ENCODE measurements around the gene TSPAN12. TPM values are rescaled to one million over a fixed set of nuclear protein-coding genes. Genes with fewer than 3 reads are reported as not detected.

TSPAN12 gene
- total and polyA plus RNA-seq, 2 donors (not counting 3 experiments of a cell fraction or from before 2014, with no cell fraction given), result 9.3 to 19.8 TPM

- H3K4me1 ChIP-seq (ENCODE audit: control insufficient read depth, extremely low read depth, insufficient read depth, low read length), result no peaks in the 10 kb centered on the region
- POLR2A ChIA-PET, result no interaction called here
- CTCF ChIA-PET, result no interaction called here
Measured at GRCh38 chr7:120760851-120761250, 97.1 kb downstream of the TSPAN12 start.

More at GRCh38 chr7:120760851-120761250, 97.1 kb downstream of the TSPAN12 start:
- Histone ChIP-seq H3K27ac (ENCODE audit: insufficient read depth, low read depth, low read length) (no peak overlapping the region), H3K4me3 (replicated peaks in 1 of 3; ENCODE audit: insufficient read depth in 1 of 3, low read depth in 1 of 3, low read length in 3 of 3) (no peak overlapping the region), H3K27me3 (ENCODE audit: control insufficient read depth in 2 of 2, insufficient read depth in 2 of 2, low read length in 2 of 2) (no peaks in the 10 kb centered on the region), H3K36me3 (ENCODE audit: control insufficient read depth in 2 of 2, extremely low read depth in 1 of 2, insufficient read depth in 2 of 2, low read length in 2 of 2) (no peaks in the 10 kb centered on the region), H3K9me3 (replicated peaks; ENCODE audit: control insufficient read depth, insufficient read depth, low read length) (no peaks in the 10 kb centered on the region), H3K9ac (replicated peaks; ENCODE audit: extremely low read depth, insufficient read depth, low read length) (no peak overlapping the region), H3K4me2 (ENCODE audit: insufficient read depth, low read length) (no peak overlapping the region), H3K9me1 (replicated peaks; ENCODE audit: control insufficient read depth, extremely low read depth, insufficient read depth, low read length) (no peaks in the 10 kb centered on the region), H3K79me2 (ENCODE audit: control insufficient read depth, insufficient read depth, low read length) (no peaks in the 10 kb centered on the region), H4K20me1 (replicated peaks; ENCODE audit: control insufficient read depth, extremely low read depth, insufficient read depth, low read length) (no peaks in the 10 kb centered on the region), H2AFZ (ENCODE audit: low read depth, low read length) (no peak overlapping the region)
- DNase-seq (ENCODE audit: low read depth, low spot score), result no peak
- intact Hi-C loops (cut with micrococcal nuclease), result no loop called here
- dilution Hi-C loops (cut with MboI; ENCODE audit: extremely low pct_ligation_motif_present, low sequenced_read_pairs), result no loop called here
- no peak for TF ChIP-seq POLR2A (IDR thresholded peaks at IDR 0.05; ENCODE audit: low read depth, low read length)
- no peak for TF ChIP-seq MAX (IDR thresholded peaks at IDR 0.05; ENCODE audit: insufficient read depth, insufficient read length)
- TF ChIP-seq EZH2 (IDR thresholded peaks at IDR 0.05; ENCODE audit: borderline replicate concordance, low read depth, low read length, severe bottlenecking), result no peak
- TF ChIP-seq JUN (IDR thresholded peaks at IDR 0.05; ENCODE audit: borderline replicate concordance, insufficient read depth, insufficient read length, low read depth), result no peak
- no peak for TF ChIP-seq MYC (IDR thresholded peaks at IDR 0.05; ENCODE audit: low read depth, low read length)
- TF ChIP-seq FOS (IDR thresholded peaks at IDR 0.05; ENCODE audit: borderline replicate concordance, insufficient read depth, low read length), result no peak
- TF ChIP-seq GATA2 (IDR thresholded peaks at IDR 0.05; ENCODE audit: insufficient read depth, insufficient read length, low read depth, low read length), result no peak
- TF ChIP-seq POLR2AphosphoS5 (IDR thresholded peaks at IDR 0.05; ENCODE audit: insufficient read depth, low read depth, low read length), result no peak
- TF ChIP-seq CTCF (IDR thresholded peaks at IDR 0.05; ENCODE audit: extremely low read depth in 1 of 2, insufficient read depth in 1 of 2, low read depth in 1 of 2, low read length in 2 of 2), result no peak
- no peak for FAIRE-seq
- no TSS peak for BruUV-seq (replicated peaks)

All from endothelial cell of umbilical vein (primary cell).